Smooth muscle cell (in vitro differentiated cells): ENCODE data around the gene KIF3C. TPM values are rescaled to one million over a fixed set of nuclear protein-coding genes. Genes with fewer than 3 reads are reported as not detected.
A peak's percentile ranks its signal among the peaks of the same experiment; 100 is the strongest.
"Not testable (repeated sequence)": the region's sequence is repeated elsewhere in the genome, so short reads cannot be mapped to it uniquely, and the experiment has no call there.

ENCODE experiments used
- DNase-seq: peaks from one replicate; lab custom pipeline; 2025; ENCODE audit not compliant: unreplicated experiment; lab: John Stamatoyannopoulos, UW
- H2AFZ ChIP-seq: fragments of 200-600 bp; sonication (generic); 2 replicates; pipeline ENCODE4 v1.6.0; 2016; ENCODE audit warnings: antibody characterized with exemption, low read depth, mild to moderate bottlenecking
- H3F3A ChIP-seq: fragments of 200-600 bp; sonication (generic); 2 replicates; pipeline ENCODE4 v1.6.0; 2017; ENCODE audit warnings: antibody characterized with exemption, low read depth
- H3K27ac ChIP-seq: fragments of 200-600 bp; sonication (generic); 2 replicates; pipeline ENCODE4 v1.5.1; 2016; ENCODE audit warnings: low read depth, mild to moderate bottlenecking
- H3K27me3 ChIP-seq: fragments of 200-600 bp; sonication (generic); 2 replicates; pipeline ENCODE4 v1.6.1; 2016; ENCODE audit warnings: low read depth, mild to moderate bottlenecking
- H3K36me3 ChIP-seq: fragments of 200-600 bp; sonication (generic); 2 replicates; pipeline ENCODE4 v1.5.1; 2016; ENCODE audit warnings: low read depth
- H3K4me1 ChIP-seq: fragments of 200-600 bp; sonication (generic); 2 replicates; pipeline ENCODE4 v1.5.1; 2016; ENCODE audit warnings: low read depth
- H3K4me2 ChIP-seq: fragments of 200-600 bp; sonication (generic); 2 replicates; pipeline ENCODE4 v1.6.0; 2016; ENCODE audit warnings: mild to moderate bottlenecking
- H3K4me3 ChIP-seq: fragments of 200-600 bp; sonication (generic); 2 replicates; pipeline ENCODE4 v1.5.1; 2016; ENCODE audit warnings: mild to moderate bottlenecking
- H3K79me2 ChIP-seq: fragments of 200-600 bp; sonication (generic); 2 replicates; pipeline ENCODE4 v1.6.0; 2016; ENCODE audit warnings: low read depth, mild to moderate bottlenecking
- H3K9ac ChIP-seq: fragments of 200-600 bp; sonication (generic); 2 replicates; pipeline ENCODE4 v1.6.0; 2016; ENCODE audit warnings: low read depth
- H3K9me3 ChIP-seq: fragments of 200-600 bp; sonication (generic); replicated peaks from 2 replicates; pipeline ENCODE4 v1.5.1; 2016; ENCODE audit warnings: low read depth
- H4K20me1 ChIP-seq: fragments of 200-600 bp; sonication (generic); 2 replicates; pipeline ENCODE4 v1.6.0; 2016; ENCODE audit warnings: low read depth
- WGBS: methylation state at CpG from one replicate; pipeline ENCODE4 v1.1.7; 2016; ENCODE audit warnings: low lambda C conversion rate; 5-methylcytosine and 5-hydroxymethylcytosine counted together
- polyA plus RNA-seq: library from polyadenylated mRNA; unstranded; fragments of >200 nt; fragmentation: Nextera tagmentation; extraction: Ambion mirVana; gene quantifications from 2 replicates; pipeline ENCODE4 v1.2.1, GENCODE V29; 2016
- total RNA-seq: library from RNA; depleted of rRNA; stranded (reverse); fragments of >200 nt; gene quantifications from 2 replicates; pipeline ENCODE4 v1.2.3, GENCODE V29; 2014
- TF ChIP-seq, protein P1 (sequence below): fragments of 200-600 bp; sonication (generic); IDR thresholded peaks from 2 replicates; pipeline ENCODE4 v1.5.1; 2017; ENCODE audit warnings: borderline replicate concordance, mild to moderate bottlenecking, antibody characterized with exemption; ENCODE audit not compliant: insufficient read depth, poor library complexity, severe bottlenecking

The KIF3C gene
- total RNA-seq (13.0 and 14.7 TPM in 2 replicates), polyA plus RNA-seq (18.9 and 21.2 TPM in 2 replicates)

DNA sequence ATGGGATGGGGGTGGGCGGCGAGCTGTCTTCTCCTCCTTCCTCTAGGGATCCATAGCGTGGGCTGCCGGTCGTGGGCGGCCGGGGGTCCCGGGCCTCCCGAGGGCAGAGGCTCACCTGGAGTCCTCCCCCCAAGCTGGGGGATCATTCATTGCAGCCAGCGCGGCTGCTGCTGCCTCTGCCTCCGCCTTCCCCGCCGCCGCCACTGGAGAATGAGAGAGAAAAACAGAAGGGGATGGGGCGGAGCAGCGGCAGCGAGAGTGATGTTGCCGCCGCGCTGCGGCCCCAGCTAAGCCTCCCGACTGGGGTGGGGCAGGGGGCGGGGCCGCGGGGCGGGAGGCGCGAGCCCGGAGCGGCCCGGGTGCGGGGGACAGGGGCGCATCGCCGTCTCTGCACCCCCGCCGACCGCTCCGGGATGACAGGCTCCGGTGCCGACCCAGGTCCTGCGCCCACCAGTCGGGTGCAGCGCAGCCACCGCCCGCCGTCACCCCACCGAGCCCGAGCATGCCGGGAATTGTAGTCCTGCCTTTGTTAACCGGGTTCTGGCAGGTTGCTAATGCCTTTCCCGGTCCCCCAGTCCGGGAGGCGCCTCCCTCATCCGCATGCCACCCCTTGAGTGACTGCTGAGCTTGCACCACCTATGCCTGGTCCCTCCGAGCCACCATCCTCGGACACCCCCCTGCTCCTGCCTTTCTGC is at the start of gene KIF3C:
TSS of gene KIF3C (minus strand) at position 225 of the 695 bp plus-strand sequence. CDS start 580 bp downstream, outside the sequence.
- peak; percentile 35 for DNase-seq
- Histone ChIP-seq H3K4me2 (peak within 1 kb of the TSS; percentile 99), H3K4me3 (peak within 1 kb of the TSS; percentile 88), H3F3A (peaks cover 8% of the 10 kb centered on the region), H3K9me3 (no peaks in the 10 kb centered on the region), H3K27me3 (no peaks in the 10 kb centered on the region), H3K79me2 (peaks cover 23% of the 10 kb centered on the region), H2AFZ (peak within 1 kb of the TSS; percentile 97), H4K20me1 (peaks cover 11% of the 10 kb centered on the region), H3K4me1 (peaks cover 22% of the 10 kb centered on the region), H3K9ac (peak within 1 kb of the TSS; percentile 43), H3K36me3 (no peaks in the 10 kb centered on the region), H3K27ac (no peak within 1 kb of the TSS)
- TF ChIP-seq, protein P1, sequence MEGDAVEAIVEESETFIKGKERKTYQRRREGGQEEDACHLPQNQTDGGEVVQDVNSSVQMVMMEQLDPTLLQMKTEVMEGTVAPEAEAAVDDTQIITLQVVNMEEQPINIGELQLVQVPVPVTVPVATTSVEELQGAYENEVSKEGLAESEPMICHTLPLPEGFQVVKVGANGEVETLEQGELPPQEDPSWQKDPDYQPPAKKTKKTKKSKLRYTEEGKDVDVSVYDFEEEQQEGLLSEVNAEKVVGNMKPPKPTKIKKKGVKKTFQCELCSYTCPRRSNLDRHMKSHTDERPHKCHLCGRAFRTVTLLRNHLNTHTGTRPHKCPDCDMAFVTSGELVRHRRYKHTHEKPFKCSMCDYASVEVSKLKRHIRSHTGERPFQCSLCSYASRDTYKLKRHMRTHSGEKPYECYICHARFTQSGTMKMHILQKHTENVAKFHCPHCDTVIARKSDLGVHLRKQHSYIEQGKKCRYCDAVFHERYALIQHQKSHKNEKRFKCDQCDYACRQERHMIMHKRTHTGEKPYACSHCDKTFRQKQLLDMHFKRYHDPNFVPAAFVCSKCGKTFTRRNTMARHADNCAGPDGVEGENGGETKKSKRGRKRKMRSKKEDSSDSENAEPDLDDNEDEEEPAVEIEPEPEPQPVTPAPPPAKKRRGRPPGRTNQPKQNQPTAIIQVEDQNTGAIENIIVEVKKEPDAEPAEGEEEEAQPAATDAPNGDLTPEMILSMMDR = no peak
- WGBS = 1% methylated on average over 30 of the region's 58 CpGs

DNA sequence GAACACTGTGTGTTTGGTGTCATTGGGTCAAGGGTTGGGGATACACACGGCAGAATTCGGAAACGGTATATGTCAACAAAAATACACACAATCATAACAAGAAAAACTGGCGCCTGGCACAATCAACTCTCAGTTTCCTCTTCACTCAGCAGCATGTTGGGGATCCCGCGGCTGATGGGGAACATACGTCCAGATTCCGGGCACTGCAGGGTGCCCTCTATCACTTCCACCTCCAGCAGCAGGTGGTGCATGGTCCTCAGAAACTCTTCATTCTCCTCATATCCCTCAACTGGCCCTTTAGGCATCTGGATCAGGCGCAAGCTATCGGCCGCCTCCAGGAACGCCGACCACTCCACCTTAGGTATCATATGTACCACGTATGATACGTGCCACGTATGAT is 45.8 kb upstream of the KIF3C start:
- H4K20me1 ChIP-seq, H3K27me3 ChIP-seq, H3K9ac ChIP-seq, H3K4me3 ChIP-seq, H3K4me2 ChIP-seq, H2AFZ ChIP-seq, DNase-seq, H3K4me1 ChIP-seq, H3K79me2 ChIP-seq, H3F3A ChIP-seq, H3K9me3 ChIP-seq, H3K27ac ChIP-seq, H3K36me3 ChIP-seq: not testable (repeated sequence)
- 96% methylated on average over 16 of the region's 16 CpGs for WGBS

DNA sequence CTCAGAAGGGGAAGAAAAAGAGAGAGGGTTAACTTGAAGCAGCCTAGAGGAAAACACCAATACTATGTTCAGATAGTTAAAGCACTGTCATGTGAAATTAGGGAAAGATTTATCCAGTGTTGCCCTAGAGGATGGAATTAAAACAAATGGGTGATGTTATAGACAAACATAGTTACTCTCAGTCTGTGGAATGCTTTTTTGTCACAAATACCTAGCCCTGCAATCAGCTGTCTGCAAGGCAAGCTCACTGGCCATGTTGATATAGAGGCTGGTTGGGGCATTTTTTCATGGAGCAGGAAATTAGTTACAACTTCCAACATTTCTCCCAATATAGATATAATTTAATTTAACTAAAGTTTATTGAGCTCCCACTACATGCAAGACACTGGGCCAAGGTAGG is 43.2 kb upstream of the KIF3C start:
- H3K4me2 ChIP-seq = no peak overlapping the region
- no peaks in the 10 kb centered on the region for H3F3A ChIP-seq
- TF ChIP-seq, protein P1 = no peak
- no peaks in the 10 kb centered on the region for H4K20me1 ChIP-seq
- no peaks in the 10 kb centered on the region for H3K4me1 ChIP-seq
- no peak for DNase-seq
- no peak overlapping the region for H3K9ac ChIP-seq
- H3K36me3 ChIP-seq = no peaks in the 10 kb centered on the region
- no peak overlapping the region for H3K4me3 ChIP-seq
- no peaks in the 10 kb centered on the region for H3K9me3 ChIP-seq
- no peak overlapping the region for H3K27ac ChIP-seq
- H3K79me2 ChIP-seq = no peaks in the 10 kb centered on the region
- H2AFZ ChIP-seq = no peak overlapping the region
- no peaks in the 10 kb centered on the region for H3K27me3 ChIP-seq

DNA sequence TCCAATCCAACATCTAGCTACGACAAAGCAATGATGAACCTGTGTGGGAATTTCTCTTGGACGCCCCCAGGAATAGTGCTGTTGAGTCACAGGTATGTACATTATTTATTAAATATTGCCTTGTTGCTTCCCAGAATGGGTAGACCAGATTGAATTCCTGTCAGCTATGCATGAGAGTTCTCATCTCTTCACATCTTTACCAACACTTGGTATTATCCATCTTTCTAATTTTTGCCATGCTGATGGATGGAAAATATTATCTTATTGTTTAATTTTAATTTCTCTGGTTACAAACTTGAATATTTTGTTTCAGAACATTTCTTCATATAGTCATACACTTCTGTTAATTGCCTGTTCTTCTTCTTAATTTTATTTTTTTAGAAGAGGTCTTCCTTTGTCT is 42.0 kb upstream of the KIF3C start:
- Histone ChIP-seq H3K9me3 (no peaks in the 10 kb centered on the region), H3K9ac (no peak overlapping the region), H3K36me3 (no peaks in the 10 kb centered on the region), H3K27ac (no peak overlapping the region), H3K4me1 (no peaks in the 10 kb centered on the region), H4K20me1 (no peaks in the 10 kb centered on the region), H3K27me3 (no peaks in the 10 kb centered on the region), H3K79me2 (no peaks in the 10 kb centered on the region), H3K4me2 (no peak overlapping the region), H3K4me3 (no peak overlapping the region), H2AFZ (no peak overlapping the region), H3F3A (no peaks in the 10 kb centered on the region)
- TF ChIP-seq, protein P1 = no peak
- WGBS = 93% methylated on average over 2 of the region's 2 CpGs
- no peak for DNase-seq
